NCI-H2107 treated with DMSO at 0.1 percent for 48 hours (cell line): ENCODE measurements around the gene YTHDC1.
A peak's percentile ranks its signal among the peaks of the same experiment; 100 is the strongest.

Source experiments
- DNase-seq: peaks from one replicate; lab custom pipeline; 2025; ENCODE audit not compliant: unreplicated experiment; lab: John Stamatoyannopoulos, UW

The YTHDC1 gene

DNA sequence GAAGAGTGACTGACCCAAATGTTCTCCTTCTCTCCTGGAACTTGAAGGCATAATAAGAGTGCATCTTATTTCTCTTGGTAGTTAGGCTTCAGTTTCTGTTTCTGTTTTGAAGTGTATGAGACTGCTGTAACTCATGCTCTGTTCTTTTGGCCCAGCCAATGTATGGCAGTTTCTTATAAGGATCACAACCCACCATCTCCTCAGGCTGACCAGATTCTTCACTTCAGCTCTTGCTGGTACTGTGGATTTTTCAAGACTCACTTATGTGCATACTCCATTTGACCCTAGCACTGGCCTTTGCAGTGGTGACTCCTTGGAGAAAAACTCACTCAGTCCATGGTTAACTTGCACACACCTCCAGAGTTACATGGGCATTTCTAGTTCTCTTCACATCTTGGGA, 9.6 kb upstream of the YTHDC1 start:
- no peak for DNase-seq

DNA sequence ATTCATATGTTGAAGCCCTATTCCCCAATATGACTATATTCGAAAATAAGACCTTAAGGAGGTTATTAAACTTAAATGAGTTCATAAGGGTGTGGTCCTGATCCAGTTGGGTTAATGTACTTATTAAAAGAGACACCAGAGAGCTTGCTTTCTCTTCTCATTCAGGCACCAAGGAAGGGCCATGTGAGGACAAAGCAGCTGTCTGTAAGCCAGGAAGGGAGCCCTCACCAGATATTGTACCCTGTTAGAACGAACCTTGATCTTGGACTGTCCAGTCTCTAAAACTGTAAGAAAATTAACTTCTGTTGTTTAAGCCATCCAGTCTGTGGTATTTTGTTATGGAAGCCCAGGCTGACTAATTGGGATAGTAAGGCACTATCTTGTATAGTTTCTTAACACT, 9.1 kb upstream of the YTHDC1 start:
- DNase-seq = no peak

- DNase-seq = no peak
These were observed 2.9 kb upstream of the YTHDC1 start for GRCh38 chr4:68352791-68353190.

- DNase-seq = no peak
These were observed 626 bp downstream of the YTHDC1 start for GRCh38 chr4:68349279-68349648.

DNA sequence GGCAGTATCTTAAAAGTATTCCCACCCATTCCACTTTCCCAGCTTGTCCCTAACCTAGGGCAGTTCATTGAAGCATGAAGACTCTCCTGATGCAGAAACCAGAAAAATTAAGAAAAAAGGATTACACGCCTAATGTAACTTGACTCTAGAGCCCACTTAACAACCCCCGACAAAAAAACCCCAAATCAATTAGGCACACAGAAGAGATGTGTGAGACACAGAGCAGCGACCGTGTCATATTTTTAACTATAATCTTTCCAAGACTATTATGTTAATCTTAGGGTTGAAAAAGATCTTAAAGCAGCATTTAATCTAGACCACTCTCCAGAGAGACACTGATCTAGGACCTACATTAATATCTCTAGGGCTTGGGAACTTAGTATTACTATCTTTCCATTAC, 1.3 kb downstream of the YTHDC1 start:
- peak; percentile 5 for DNase-seq

DNA sequence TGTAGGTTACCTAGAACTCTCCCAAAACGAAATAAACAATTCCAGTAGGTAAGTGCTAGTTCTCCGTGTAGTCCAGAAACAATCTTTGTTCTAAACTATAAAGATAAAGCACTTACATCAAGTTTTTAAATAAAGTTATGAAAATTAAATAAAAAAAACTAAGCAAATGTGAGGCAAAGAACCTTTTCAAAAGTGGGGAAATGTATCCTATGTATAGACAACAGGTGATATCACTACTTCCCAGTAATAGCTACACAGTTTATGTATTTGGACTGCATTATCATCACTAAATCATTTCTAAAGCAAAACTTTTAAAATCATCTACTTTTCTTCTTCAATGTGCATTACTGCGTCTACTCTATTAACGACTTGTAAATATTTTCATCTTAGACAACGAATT, 2.0 kb downstream of the YTHDC1 start:
- no peak for DNase-seq

- no peak for DNase-seq
These were observed 3.4 kb downstream of the YTHDC1 start for GRCh38 chr4:68346461-68346860.

GRCh38 chr4:68344785-68345184, 5.1 kb downstream of the YTHDC1 start:
- DNase-seq = no peak

DNA sequence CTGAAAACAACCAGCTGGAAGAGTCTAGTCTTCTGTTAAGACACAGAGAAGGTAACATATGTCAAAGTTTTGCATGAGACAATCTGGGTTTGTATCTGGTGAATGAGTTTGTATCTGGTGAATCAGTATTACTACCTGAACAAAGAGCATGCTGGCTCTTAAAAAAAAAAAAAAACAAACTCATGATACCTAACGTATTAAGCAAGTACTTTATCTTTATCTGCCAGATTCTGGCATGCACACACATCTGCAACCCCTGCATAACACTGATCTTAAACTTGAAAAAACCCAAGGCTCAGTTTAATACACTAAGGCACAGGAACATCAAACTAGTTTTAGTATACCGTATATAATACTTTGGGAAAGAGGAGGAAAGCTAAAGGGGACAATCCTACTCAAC, 5.8 kb downstream of the YTHDC1 start:
- no peak for DNase-seq

DNA sequence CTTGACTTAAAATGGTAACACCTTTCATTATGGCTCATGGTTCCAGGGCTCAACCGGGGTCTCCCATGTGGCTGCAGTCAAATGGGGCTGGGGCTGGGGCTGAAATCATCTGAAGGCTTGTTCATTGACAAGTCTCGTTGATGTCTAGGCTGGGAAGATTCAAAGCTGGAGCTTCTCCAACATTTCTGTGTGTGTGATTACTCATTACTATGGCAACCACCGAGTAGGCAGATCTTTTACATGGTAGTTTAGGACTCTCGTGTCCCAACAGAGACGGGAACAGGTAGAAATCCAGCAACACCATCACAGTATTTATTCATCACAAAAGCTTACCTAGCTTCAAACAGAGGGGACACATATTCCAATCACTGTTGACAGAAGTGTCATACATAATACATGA, 7.8 kb downstream of the YTHDC1 start:
- no peak for DNase-seq

- no peak for DNase-seq
These were observed 11.3 kb downstream of the YTHDC1 start for GRCh38 chr4:68338625-68339024.

DNA sequence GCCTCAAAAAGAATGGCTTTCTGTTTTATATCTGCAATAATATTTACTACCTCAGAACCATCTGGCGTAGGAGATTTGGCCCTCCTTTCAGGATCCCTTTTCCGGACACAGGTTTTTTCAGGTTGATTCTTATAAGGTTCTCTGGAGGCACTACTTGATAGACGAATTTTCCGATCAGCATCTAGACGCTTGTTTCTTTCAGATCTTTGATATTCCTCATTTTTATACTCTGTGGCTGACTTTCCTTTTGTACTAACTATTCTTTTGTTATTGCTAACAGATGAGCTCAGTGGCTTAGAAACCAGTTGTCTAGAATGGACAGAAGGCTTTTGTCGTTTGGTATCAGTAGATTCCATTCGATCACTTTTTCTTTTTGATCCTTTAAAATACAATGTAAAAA, 12.4 kb downstream of the YTHDC1 start:
- DNase-seq = no peak

- no peak for DNase-seq
These were observed 12.9 kb downstream of the YTHDC1 start for GRCh38 chr4:68337004-68337403.

DNA sequence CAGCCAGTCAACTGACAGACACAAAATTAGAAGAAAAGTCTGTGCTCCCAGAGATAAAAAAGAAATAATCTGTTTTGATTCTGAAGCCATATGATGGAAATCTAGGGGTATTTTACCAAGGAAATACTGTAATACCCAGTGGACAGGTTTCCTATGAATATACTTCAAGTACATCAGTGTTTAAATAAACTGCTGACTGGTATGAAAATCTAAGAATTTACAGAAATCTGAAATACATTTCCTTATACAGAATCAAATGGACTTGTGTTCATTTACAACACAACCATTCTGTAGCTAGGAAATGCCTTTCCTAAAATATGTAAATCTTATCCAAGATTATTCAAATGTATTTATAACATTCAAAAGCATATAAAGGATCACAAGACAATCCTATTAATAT, 13.4 kb downstream of the YTHDC1 start:
- no peak for DNase-seq

DNA sequence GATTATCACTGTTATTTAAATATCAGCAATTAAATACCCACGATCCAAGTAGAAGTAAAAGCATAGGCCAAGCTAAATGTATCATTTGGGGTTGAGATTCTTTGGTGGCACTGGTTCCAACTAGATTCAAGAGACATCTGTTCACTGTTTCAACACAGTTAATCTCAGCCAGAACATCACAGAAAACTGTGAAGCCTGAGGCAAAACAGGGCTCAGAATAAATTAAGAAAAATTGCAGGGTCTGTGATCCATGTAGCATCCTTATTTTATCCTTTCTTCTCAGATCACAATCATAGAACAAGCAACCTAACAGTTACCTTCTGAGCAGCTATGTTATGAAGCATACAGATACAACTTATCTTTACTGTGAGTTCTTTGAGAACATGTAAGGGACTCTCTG, 23.7 kb downstream of the YTHDC1 start:
- DNase-seq = no peak

DNA sequence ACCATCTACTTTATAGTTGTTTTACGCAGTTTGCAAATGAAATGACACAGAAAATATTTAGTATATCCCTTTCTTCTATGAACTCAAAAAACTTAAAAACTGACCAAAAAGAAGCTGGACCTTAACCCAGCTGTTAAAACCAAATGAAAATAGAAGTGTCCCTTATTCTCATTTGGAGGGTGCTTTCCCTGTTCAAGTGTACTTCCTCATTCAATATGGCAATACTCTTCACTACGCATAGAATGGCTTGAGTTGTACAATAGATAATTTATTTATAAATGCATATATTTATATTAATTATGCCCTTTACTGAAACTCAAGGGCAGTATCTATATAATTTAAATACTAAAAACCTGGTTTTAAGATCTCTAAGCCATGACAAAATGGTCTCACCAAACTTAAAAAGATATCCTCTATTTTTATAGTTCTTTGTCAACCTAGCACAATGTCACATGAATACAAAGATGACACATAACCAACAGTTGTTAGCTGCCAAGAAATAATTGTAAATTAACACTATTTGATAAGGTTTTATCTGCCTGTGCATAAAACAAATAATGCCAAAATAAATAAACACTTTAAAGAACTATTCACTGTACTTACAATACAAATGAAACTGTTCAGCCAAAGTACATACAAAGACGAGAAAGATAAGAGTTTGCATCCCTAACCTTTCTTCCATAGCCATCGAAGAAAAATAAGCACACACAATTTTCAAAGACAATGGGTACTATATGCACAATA, 25.2 kb downstream of the YTHDC1 start:
- no peak for DNase-seq

DNA sequence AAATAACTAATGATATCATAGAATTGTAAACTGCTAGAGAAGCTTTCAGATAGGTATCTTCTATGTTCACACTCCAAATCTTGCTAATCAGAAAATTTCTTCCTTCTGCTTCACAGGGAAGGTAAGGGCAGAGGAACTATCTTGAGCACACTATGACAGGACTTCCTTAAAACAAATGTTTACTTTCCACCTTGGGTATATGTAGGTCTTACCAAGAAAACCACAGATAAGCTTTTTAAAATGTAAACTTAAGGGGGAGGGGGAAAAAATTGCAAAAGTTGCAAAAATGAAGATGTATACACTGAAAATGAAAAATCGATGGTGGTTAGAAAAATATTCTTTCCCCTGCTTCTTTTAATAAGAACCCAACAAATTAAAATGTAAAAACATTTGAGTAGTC, 30.9 kb downstream of the YTHDC1 start:
- no peak for DNase-seq

- no peak for DNase-seq
These were observed 33.5 kb downstream of the YTHDC1 start for GRCh38 chr4:68316193-68316969.

DNA sequence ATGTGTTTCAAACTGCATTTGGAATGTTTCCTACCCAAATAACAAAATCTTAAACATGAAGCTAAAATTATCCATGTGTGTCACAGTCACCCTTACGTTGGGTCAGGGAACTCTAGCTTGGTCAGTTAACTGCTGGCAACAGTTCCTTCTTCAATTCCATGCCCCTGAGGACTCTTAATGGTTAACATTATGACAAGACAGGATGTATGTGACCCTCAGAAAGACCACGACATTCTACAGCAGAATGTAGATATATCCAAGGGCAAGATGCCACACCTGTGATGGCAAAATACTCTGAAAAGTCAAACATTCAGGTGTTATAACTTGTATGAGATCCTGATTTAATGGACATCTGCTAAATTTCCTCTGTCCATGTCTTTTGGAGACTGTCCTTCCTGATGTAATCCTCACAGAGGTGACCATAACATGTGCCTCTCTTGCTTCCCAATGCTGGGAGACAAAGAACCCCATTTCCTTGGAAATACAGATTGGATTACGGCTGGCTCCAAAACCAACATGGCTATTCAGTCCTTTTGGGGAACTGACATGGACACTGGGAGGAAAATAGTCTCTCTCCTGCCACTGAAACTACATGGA, 39.1 kb downstream of the YTHDC1 start:
- DNase-seq = no peak

GRCh38 chr4:68304731-68305130, 45.2 kb downstream of the YTHDC1 start:
- no peak for DNase-seq

DNA sequence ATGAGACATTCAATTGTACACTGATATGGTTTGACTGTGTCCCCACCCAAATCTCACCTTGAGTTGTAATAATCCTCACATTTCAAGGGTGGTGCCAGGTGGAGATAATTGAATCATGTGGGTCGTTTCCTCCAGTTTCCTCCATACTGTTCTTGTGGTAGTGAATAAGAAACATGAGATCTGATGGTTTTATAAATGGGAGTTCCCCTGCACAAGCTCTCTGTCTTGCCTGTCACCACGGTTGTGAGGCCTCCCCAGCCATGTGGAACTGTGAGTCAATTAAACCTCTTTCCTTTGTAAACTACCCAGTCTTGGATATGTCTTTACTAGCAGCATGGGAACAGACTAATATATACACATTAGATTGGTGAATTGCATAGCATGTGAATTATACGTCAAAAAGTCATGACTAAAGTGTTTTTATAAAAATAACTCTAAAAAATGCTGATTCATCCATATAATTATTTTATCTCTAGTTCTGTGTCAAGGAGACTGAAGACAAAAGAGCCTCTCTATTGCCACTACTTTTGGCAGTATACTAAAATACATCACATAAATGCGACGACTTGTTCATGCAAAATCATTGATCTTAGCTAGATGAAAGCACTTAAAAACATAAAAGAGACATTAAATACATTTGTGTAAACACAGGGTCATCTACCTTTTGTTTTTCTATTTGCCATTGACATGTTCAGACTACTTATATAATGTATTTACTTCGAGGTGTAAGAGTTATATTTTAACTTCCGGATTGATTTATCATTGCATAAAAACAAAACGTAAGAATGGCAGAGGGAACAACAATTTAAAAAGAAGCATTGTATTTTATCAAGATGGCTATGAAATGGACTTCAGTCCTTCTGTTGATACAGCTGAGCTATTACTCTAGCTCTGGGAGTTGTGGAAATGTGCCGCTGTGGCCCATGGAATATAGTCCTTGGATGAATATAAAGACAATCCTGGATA, 50.1 kb downstream of the YTHDC1 start:
- no peak for DNase-seq
